ENCODE results near the gene ADARB2. TPM values are rescaled to one million over a fixed set of nuclear protein-coding genes. Genes with fewer than 3 reads are reported as not detected.
A peak's percentile ranks its signal among the peaks of the same experiment; 100 is the strongest.

ADARB2 gene
- total RNA-seq, 1 experiment from 2014 or later, result not detected

DNA sequence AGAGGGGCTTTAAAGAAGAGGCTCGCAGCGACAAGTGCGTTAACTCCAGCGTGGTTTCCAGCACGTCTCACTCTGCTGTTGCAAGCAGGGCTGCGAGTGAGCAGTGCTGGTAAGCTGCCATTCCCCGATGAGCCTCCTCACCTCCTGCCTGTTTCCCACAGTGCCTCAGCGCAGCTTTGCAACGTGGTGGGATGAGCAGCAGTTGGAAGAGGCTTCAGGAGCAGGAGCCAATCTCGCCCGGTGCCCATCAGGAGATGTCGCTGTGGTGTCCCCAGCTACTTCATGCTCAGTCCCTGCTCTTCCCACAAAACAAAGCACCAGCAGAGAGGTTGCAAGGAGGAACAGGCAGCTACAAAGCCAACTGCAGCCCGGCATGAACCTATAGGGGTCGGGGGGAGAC, 2.4 kb upstream of the ADARB2 start:
- in situ Hi-C loops (cut with HindIII; ENCODE audit: low pct_unique_long_range_greater_than_20kb, low sequenced_read_pairs), result no loop called here
- no peak for DNase-seq (ENCODE audit: low read depth)

DNA sequence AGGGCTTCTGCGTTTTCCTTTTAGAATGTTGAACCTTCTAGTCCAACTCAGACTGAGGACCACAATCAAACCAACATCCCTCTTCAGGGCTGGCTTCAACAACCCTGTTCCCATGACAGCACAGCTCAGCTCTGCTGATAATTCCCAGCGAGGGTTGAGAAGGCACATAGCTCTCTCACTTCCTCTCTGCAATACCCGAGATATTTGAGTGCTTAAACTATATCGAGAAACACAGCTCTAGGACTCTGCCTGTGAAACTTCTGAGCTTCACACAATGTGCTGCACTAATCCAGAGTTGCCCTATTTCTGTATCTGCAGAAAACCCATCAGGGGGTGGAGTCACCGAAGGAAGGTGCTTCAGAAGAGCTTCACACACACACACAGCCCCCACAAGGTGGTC, 1.6 kb upstream of the ADARB2 start:
- in situ Hi-C loops (cut with HindIII; ENCODE audit: low pct_unique_long_range_greater_than_20kb, low sequenced_read_pairs), result no loop called here
- DNase-seq (ENCODE audit: low read depth), result no peak

GRCh38 chr10:1736972-1737221, 428 bp downstream of the ADARB2 start:
- in situ Hi-C loops (cut with HindIII; ENCODE audit: low pct_unique_long_range_greater_than_20kb, low sequenced_read_pairs), result no loop called here
- DNase-seq (ENCODE audit: low read depth), result no peak

DNA sequence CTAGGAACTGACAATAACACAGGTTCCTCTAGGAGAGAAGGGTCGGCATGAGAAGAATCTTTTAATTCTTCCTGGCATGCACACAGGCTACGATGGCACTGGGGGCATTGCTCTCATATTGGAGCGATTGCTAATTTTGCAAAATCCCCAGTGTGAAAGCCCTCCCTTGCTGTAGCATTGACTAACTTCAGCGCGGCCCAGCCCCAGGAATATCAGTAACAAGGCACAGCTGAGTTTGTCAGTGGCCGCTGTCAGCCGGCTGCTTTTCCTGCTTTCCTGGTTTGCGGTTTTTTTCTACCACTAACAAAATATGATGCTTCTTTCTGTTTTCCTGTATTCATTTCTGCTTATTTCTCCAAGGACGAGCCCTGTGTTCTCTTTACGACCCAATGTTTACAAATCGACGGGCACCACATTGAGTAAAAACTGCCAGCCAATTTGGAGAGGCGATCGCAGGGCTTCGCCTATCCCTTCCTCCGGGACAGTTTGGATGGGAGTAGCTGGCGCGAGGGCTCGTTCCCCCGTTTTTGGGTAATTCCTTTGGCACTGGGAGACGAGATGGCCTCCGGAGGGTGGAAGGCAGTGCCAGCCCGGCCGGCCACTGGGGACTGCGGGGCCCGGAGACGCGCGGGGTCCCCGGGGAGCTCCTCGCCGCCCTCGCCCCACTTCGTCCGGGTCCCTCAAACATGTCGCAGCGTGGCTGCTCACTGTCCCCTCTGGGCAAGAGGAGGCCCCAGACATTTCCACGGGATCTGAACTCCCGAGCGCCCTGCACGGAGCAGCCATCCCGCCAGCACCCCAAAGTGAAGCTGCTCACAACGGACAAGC, 967 bp downstream of the ADARB2 start:
- no peak for DNase-seq (ENCODE audit: low read depth)
- in situ Hi-C loops (cut with HindIII; ENCODE audit: low pct_unique_long_range_greater_than_20kb, low sequenced_read_pairs), result no loop called here

DNA sequence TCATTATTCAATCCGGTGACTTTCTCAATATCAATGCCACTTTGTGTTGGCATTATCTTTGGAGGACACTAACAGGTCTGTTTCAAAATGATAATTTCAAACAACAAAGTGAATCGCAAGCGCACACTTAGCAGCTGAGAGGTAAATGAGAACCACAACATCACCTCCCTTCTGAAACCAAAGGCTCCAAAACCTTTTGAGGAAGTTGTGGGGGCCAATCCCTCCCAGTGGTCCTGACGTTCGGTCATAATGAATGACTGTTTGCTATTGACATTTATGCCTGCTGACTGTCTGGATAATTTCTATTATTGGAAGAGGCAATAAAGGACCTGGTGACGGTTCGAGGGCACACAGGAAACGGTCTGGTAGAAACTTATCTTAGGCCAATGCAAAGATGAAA, 1.8 kb downstream of the ADARB2 start:
- DNase-seq (ENCODE audit: low read depth), result no peak
- in situ Hi-C loops (cut with HindIII; ENCODE audit: low pct_unique_long_range_greater_than_20kb, low sequenced_read_pairs), result no loop called here

- no peak for DNase-seq (ENCODE audit: low read depth)
- in situ Hi-C loops (cut with HindIII; ENCODE audit: low pct_unique_long_range_greater_than_20kb, low sequenced_read_pairs), result no loop called here
These were observed 3.0 kb downstream of the ADARB2 start for GRCh38 chr10:1734288-1734687.

DNA sequence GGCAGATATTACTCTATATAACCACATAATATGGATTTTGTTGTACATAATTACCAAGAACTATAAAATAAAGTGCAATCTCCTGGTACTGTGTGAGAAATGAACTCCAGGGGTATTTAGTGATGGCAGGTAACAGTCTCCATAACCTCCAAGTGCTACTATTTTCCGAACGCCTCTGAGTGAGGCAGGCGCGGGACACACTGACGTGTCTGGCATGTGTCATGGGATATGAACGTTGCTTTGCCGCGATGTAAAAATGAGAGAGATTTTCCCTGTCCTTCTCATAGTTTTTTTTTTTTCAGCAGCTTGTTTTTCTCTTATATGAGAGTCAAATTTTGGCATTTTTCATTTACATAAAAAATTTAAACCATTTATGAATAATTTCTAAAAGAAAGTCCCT, 3.6 kb downstream of the ADARB2 start:
- DNase-seq (ENCODE audit: low read depth), result no peak
- in situ Hi-C loops (cut with HindIII; ENCODE audit: low pct_unique_long_range_greater_than_20kb, low sequenced_read_pairs), result no loop called here

DNA sequence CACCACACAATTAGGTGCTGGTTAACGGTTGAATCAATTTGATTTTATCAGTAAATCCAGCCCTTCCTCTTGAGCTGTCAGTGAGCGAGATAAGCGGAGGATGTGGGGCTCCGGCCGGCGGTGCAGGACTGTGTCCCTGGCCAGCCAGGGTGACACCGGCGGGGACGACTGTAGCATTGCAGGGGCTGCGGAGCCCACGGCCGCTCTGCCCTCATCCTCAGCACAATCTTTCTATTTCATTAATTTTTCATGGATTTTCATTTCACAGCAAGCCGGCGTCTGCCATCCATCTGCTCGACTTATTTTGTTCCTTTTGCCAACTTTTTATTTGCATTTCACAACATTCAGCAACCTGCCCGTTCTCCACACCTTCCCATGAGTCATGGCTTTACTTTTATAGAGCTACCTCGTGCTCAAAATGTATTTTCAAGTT, 4.7 kb downstream of the ADARB2 start:
- in situ Hi-C loops (cut with HindIII; ENCODE audit: low pct_unique_long_range_greater_than_20kb, low sequenced_read_pairs), result no loop called here
- no peak for DNase-seq (ENCODE audit: low read depth)

- no peak for DNase-seq (ENCODE audit: low read depth)
- in situ Hi-C loops (cut with HindIII; ENCODE audit: low pct_unique_long_range_greater_than_20kb, low sequenced_read_pairs), result no loop called here
These were observed 5.7 kb downstream of the ADARB2 start for GRCh38 chr10:1731592-1731991.

- no peak for DNase-seq (ENCODE audit: low read depth)
- in situ Hi-C loops (cut with HindIII; ENCODE audit: low pct_unique_long_range_greater_than_20kb, low sequenced_read_pairs), result no loop called here
These were observed 7.6 kb downstream of the ADARB2 start for GRCh38 chr10:1729751-1730150.

DNA sequence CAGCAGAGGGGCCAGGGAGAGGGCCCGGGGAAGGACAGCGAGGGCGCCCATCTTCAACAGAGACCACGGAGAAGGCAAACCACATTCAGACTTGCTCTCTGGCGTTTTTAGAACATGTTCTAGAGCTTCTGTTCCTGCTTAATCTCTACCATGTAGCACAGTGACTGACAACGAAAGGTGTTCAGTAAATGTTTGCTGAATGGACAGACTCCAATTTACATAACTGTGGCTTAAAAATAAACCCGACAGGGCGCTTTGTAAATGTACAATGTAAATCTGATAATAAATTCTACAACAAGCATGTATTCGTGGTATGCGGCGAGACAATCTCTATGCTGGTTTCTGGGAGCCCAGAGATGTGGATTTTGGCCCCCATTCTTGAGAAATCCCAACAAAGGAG, 10.5 kb downstream of the ADARB2 start:
- no peak for DNase-seq (ENCODE audit: low read depth)
- in situ Hi-C loops (cut with HindIII; ENCODE audit: low pct_unique_long_range_greater_than_20kb, low sequenced_read_pairs), result no loop called here

GRCh38 chr10:1724921-1725488, 12.3 kb downstream of the ADARB2 start:
- in situ Hi-C loops (cut with HindIII; ENCODE audit: low pct_unique_long_range_greater_than_20kb, low sequenced_read_pairs), result no loop called here

GRCh38 chr10:1716839-1717238, 20.5 kb downstream of the ADARB2 start:
- in situ Hi-C loops (cut with HindIII; ENCODE audit: low pct_unique_long_range_greater_than_20kb, low sequenced_read_pairs), result no loop called here
- no peak for DNase-seq (ENCODE audit: low read depth)

More at GRCh38 chr10:1724921-1725488, 12.3 kb downstream of the ADARB2 start:
- DNase-seq (ENCODE audit: low read depth), result peak; percentile 9

DNA sequence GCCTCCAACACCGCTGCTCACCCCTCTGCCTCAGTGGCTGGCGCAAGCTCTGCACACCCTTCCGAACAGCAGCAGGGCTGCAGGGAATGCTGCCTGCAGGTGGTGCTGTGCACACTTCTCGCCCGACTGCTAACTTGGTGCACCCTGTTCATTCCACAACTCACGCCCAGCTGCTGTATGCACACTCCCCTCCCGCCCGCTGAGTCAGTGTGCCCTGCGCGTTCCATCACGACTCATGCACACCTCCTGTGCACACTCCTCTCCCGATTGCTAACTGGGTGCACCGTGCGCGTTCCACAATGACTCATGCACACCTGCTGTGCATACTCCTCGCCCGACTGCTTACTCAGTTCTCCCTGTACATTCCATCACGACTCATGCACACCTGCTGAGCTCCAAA, 21.5 kb downstream of the ADARB2 start:
- peak; percentile 87 for DNase-seq (ENCODE audit: low read depth)
- in situ Hi-C loops (cut with HindIII; ENCODE audit: low pct_unique_long_range_greater_than_20kb, low sequenced_read_pairs), result no loop called here

GRCh38 chr10:1712944-1713671, 24.2 kb downstream of the ADARB2 start:
- in situ Hi-C loops (cut with HindIII; ENCODE audit: low pct_unique_long_range_greater_than_20kb, low sequenced_read_pairs), result no loop called here
- DNase-seq (ENCODE audit: low read depth), result no peak

- in situ Hi-C loops (cut with HindIII; ENCODE audit: low pct_unique_long_range_greater_than_20kb, low sequenced_read_pairs), result no loop called here
- DNase-seq (ENCODE audit: low read depth), result no peak
These were observed 25.0 kb downstream of the ADARB2 start for GRCh38 chr10:1712314-1712713.

DNA sequence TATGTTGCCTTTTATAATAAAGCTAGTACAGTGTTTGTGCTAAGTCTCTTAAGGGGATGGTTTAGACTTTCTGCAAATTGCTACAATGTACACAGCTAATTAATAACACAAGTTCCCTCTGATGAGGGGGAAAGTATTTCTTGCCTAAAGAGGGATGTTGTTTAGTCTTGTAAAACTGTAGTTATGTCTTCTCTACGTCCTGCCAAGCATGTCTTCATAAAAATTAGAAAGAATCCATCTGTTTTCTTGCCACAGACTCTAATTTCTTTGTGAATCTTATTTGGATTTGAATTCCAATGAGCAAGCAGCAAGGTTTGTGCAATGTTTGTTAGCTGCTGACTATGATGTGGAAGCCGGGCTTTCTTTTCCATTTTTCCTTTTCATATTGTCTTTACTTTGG, 28.2 kb downstream of the ADARB2 start:
- no peak for DNase-seq (ENCODE audit: low read depth)
- in situ Hi-C loops (cut with HindIII; ENCODE audit: low pct_unique_long_range_greater_than_20kb, low sequenced_read_pairs), result no loop called here

DNA sequence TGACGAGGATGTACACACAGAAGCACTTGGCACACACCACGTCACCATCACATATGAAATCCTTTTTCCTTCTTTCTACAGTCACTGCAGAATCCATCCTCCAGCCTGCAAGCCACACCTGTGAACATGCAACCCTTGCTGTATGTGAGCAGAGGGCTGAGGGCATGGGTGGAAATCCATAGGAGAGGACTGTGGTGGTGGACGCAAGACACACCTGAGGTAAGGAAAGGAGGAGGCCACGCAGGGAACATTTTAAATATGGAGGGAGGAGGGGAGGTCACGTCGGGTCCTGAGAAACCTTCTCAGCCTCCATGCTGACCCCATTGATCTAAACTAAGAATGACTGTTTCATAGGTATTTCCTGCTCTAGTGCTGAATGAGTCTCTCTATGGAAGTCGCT, 28.6 kb downstream of the ADARB2 start:
- DNase-seq (ENCODE audit: low read depth), result no peak
- in situ Hi-C loops (cut with HindIII; ENCODE audit: low pct_unique_long_range_greater_than_20kb, low sequenced_read_pairs), result no loop called here

DNA sequence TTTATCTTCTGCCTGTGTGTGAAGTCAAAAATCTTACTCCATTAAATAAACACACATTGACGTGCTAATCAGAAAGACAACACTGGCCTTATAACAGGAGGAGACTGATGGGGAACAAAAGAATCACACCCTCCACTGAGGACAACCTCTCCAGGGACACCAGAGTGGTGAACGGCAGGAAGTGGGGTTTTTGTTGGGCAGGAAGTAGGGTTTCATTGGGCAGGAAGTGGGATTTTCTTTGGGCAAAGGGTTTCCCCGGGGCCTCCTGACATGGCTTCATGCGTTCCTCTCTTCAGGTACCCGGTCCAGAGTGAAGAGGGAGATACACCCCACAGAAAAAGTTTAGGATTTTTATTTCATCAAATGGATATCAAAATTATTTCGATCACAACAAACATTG, 30.6 kb downstream of the ADARB2 start:
- no peak for DNase-seq (ENCODE audit: low read depth)
- in situ Hi-C loops (cut with HindIII; ENCODE audit: low pct_unique_long_range_greater_than_20kb, low sequenced_read_pairs), result no loop called here

DNA sequence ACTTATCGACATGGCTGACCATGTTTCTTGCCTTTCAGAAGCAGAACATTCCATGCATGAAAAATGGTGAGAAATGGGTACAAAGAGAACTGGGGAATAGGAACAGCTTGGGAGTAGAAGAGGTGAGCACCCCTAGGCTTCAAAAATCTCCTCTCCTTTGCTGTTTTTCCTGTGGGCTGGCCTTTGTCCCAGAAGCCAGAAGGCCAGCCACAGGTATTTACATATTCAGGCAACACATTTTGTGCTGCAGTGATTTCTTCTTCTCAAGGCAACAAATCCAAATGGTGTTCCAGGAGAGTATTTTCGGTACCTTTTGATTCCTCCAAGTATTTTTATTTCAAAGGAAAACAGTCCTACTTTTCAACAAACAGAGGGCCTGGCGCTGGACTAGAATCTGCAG, 31.1 kb downstream of the ADARB2 start:
- no peak for DNase-seq (ENCODE audit: low read depth)
- in situ Hi-C loops (cut with HindIII; ENCODE audit: low pct_unique_long_range_greater_than_20kb, low sequenced_read_pairs), result no loop called here
